ENCODE measurements around the gene MLLT3.

- TF ChIP-seq CTCF (IDR thresholded peaks at IDR 0.05; ENCODE audit: insufficient read depth, low read length, poor library complexity, severe bottlenecking), result no peak
- no peak for TF ChIP-seq EZH2phosphoT487 (conservative IDR thresholded peaks at IDR 0.05; ENCODE audit: low read length)
Observed at GRCh38 chr9:20569525-20569924, 52.8 kb downstream of the MLLT3 start.

All from SU-DHL-6 (cell line).